ENCODE results near the gene KCNQ1. TPM values are rescaled to one million over a fixed set of nuclear protein-coding genes. Genes with fewer than 3 reads are reported as not detected.

The KCNQ1 gene
- total RNA-seq, 1 experiment from 2014 or later = 10.7 TPM

DNA sequence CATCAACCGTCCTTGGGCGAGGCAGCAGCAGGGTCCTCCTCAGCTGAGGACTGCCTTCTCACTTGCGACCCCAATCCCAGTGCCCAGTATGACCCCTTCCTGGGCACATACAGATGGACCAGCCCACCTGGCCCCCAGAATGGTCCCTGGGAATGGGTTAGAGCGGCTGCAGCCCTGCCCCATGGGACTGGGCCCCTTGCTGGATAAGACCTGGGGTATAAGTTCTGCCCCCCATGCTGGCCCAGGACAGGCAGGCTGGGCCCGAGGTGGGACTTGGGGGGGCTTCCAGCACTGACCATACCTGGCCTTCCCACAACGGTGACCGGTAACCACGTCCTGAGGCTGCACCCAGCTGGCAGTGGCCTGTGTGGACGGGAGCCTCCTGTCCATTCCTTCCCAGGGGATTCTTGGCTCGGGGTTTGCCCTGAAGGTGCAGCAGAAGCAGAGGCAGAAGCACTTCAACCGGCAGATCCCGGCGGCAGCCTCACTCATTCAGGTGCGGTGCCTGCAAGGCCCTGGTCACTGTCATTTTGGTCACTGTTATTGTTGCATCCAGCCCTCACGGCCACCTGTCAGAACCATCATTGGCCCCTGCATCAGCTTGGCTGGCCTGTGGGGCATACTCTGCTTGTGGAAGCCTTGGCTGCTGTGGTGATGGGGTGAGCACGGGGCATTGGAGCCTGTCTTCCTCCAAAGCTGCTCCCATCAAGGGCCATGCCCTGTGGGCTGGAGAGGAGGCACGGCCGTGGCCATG lies 140.2 kb downstream of the KCNQ1 start:
- intact Hi-C loops (cut with micrococcal nuclease) = no loop called here
- no peaks in the 10 kb centered on the region for H4K20me1 ChIP-seq (ENCODE audit: insufficient read depth)
- H2AFZ ChIP-seq (ENCODE audit: low read depth, low read length, poor library complexity, severe bottlenecking) = no peak overlapping the region
- no peak for TF ChIP-seq SP1 (IDR thresholded peaks at IDR 0.05; ENCODE audit: low read depth)
- no peak for TF ChIP-seq ELF1 (IDR thresholded peaks at IDR 0.05; ENCODE audit: borderline replicate concordance, low read depth)
- no peak for TF ChIP-seq SIN3A (IDR thresholded peaks at IDR 0.05; ENCODE audit: low read depth)
- TF ChIP-seq, protein P1, sequence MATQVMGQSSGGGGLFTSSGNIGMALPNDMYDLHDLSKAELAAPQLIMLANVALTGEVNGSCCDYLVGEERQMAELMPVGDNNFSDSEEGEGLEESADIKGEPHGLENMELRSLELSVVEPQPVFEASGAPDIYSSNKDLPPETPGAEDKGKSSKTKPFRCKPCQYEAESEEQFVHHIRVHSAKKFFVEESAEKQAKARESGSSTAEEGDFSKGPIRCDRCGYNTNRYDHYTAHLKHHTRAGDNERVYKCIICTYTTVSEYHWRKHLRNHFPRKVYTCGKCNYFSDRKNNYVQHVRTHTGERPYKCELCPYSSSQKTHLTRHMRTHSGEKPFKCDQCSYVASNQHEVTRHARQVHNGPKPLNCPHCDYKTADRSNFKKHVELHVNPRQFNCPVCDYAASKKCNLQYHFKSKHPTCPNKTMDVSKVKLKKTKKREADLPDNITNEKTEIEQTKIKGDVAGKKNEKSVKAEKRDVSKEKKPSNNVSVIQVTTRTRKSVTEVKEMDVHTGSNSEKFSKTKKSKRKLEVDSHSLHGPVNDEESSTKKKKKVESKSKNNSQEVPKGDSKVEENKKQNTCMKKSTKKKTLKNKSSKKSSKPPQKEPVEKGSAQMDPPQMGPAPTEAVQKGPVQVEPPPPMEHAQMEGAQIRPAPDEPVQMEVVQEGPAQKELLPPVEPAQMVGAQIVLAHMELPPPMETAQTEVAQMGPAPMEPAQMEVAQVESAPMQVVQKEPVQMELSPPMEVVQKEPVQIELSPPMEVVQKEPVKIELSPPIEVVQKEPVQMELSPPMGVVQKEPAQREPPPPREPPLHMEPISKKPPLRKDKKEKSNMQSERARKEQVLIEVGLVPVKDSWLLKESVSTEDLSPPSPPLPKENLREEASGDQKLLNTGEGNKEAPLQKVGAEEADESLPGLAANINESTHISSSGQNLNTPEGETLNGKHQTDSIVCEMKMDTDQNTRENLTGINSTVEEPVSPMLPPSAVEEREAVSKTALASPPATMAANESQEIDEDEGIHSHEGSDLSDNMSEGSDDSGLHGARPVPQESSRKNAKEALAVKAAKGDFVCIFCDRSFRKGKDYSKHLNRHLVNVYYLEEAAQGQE (IDR thresholded peaks at IDR 0.05; ENCODE audit: low read depth) = no peak
- no peak for TF ChIP-seq ZFX (IDR thresholded peaks at IDR 0.05)
- no peak for TF ChIP-seq TCF7L2 (IDR thresholded peaks at IDR 0.05; ENCODE audit: borderline replicate concordance, extremely low read depth, insufficient read depth, insufficient read length)
- TF ChIP-seq, protein P2, sequence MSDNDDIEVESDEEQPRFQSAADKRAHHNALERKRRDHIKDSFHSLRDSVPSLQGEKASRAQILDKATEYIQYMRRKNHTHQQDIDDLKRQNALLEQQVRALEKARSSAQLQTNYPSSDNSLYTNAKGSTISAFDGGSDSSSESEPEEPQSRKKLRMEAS (IDR thresholded peaks at IDR 0.05) = no peak
- no peak for TF ChIP-seq POLR2A (IDR thresholded peaks at IDR 0.05; ENCODE audit: borderline replicate concordance, extremely low read depth, insufficient read depth, insufficient read length)
- TF ChIP-seq EGR1 (IDR thresholded peaks at IDR 0.05; ENCODE audit: low read depth) = no peak
- TF ChIP-seq EZH2phosphoT487 (IDR thresholded peaks at IDR 0.05; ENCODE audit: borderline replicate concordance) = no peak
- no peak for TF ChIP-seq EZH2 (IDR thresholded peaks at IDR 0.05)
- no peak for TF ChIP-seq CEBPB (IDR thresholded peaks at IDR 0.05; ENCODE audit: low read depth)
- no peak for TF ChIP-seq FOSL1 (IDR thresholded peaks at IDR 0.05; ENCODE audit: low read depth)
- TF ChIP-seq, protein P3, sequence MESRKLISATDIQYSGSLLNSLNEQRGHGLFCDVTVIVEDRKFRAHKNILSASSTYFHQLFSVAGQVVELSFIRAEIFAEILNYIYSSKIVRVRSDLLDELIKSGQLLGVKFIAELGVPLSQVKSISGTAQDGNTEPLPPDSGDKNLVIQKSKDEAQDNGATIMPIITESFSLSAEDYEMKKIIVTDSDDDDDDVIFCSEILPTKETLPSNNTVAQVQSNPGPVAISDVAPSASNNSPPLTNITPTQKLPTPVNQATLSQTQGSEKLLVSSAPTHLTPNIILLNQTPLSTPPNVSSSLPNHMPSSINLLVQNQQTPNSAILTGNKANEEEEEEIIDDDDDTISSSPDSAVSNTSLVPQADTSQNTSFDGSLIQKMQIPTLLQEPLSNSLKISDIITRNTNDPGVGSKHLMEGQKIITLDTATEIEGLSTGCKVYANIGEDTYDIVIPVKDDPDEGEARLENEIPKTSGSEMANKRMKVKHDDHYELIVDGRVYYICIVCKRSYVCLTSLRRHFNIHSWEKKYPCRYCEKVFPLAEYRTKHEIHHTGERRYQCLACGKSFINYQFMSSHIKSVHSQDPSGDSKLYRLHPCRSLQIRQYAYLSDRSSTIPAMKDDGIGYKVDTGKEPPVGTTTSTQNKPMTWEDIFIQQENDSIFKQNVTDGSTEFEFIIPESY (IDR thresholded peaks at IDR 0.05; ENCODE audit: extremely low read depth, insufficient replicate concordance, low read length) = no peak
- no peak for TF ChIP-seq RAD21 (IDR thresholded peaks at IDR 0.05; ENCODE audit: low read depth)
- no peaks in the 10 kb centered on the region for H3K9me2 ChIP-seq (ENCODE audit: insufficient read depth)
- no peak for DNase-seq (ENCODE audit: low read depth, low spot score)
- no TSS peak for BruUV-seq (replicated peaks)
- no peak overlapping the region for H3K4me2 ChIP-seq (ENCODE audit: low read length)
- H3K79me2 ChIP-seq (ENCODE audit: insufficient read depth, low read length) = no peaks in the 10 kb centered on the region
- ChIA-PET RAD21 (ENCODE audit: low non-redundant PET in 1 of 2, low total read pairs in 2 of 2, uncharacterized antibody in 2 of 2, unreplicated experiment in 2 of 2) (no interaction called here), POLR2A (no interaction called here), CTCF (no interaction called here)
- H3K9me3 ChIP-seq (ENCODE audit: control insufficient read depth in 1 of 2, insufficient read depth in 1 of 2, low read depth in 1 of 2, low read length in 2 of 2) = no peaks in the 10 kb centered on the region
- no peak overlapping the region for H3K27ac ChIP-seq (ENCODE audit: low read depth, low read length)
- ATAC-seq = no peak
- no peaks in the 10 kb centered on the region for H3K4me1 ChIP-seq (ENCODE audit: control insufficient read depth in 1 of 2, insufficient read depth in 2 of 2, low read length in 2 of 2)
- no peaks in the 10 kb centered on the region for H3K27me3 ChIP-seq (ENCODE audit: insufficient read depth, low read length)
- no peaks in the 10 kb centered on the region for H3K36me3 ChIP-seq (ENCODE audit: control insufficient read depth in 1 of 2, insufficient read depth in 2 of 2, low read length in 2 of 2)
- H3K9ac ChIP-seq (ENCODE audit: low read length) = no peak overlapping the region
- H3K4me3 ChIP-seq (replicated peaks in 1 of 2; ENCODE audit: low read depth in 1 of 2, low read length in 2 of 2) = no peak overlapping the region
